ENCODE data around the gene SOX13.

GRCh38 chr1:204025917-204026707 lies 46.8 kb upstream of the SOX13 start:
- no peak for TF ChIP-seq ZBTB7A (IDR thresholded peaks at IDR 0.05; ENCODE audit: low read depth)
- no peak for TF ChIP-seq EP300 (IDR thresholded peaks at IDR 0.05; ENCODE audit: borderline replicate concordance)
- no peak for TF ChIP-seq TAF1 (IDR thresholded peaks at IDR 0.05; ENCODE audit: low read depth)
- no peak for TF ChIP-seq EGR1 (IDR thresholded peaks at IDR 0.05)
- no peak for TF ChIP-seq RAD21 (IDR thresholded peaks at IDR 0.05; ENCODE audit: low read depth)
- no peak for TF ChIP-seq MAX (IDR thresholded peaks at IDR 0.05)
- no peak for TF ChIP-seq CREB1 (IDR thresholded peaks at IDR 0.05; ENCODE audit: low read depth)
- no peak for TF ChIP-seq TCF12 (IDR thresholded peaks at IDR 0.05; ENCODE audit: low read depth)
